Bronchial epithelial cell (primary cell): Measurements from ENCODE around the gene COLEC12. TPM values are rescaled to one million over a fixed set of nuclear protein-coding genes. Genes with fewer than 3 reads are reported as not detected.

ENCODE experiments used
- DNase-seq: peaks from one replicate; pipeline ENCODE4 v3.0.0-alpha.2; 2010; ENCODE audit warnings: low read depth
- FAIRE-seq: peaks from 2 replicates; lab custom pipeline; 2011; peaks lifted over from hg19 to GRCh38; lab: Jason Lieb, UNC
- H3K27me3 ChIP-seq: 2 replicates; pipeline ENCODE4 v1.5.1; 2011; ENCODE audit warnings: low read length; ENCODE audit not compliant: control insufficient read depth, insufficient read depth
- H3K36me3 ChIP-seq: 2 replicates; pipeline ENCODE4 v1.5.1; 2011; ENCODE audit warnings: low read length; ENCODE audit not compliant: control insufficient read depth, insufficient read depth
- H3K4me3 ChIP-seq: 2 replicates; pipeline ENCODE4 v1.5.1; 2011; ENCODE audit warnings: mild to moderate bottlenecking, low read depth, low read length, control low read depth
- total RNA-seq: library from RNA; depleted of rRNA; stranded (reverse); fragments of >200 nt; gene quantifications from 2 replicates; pipeline ENCODE4 v1.2.1, GENCODE V29; 2014
- TF ChIP-seq, protein P1 (sequence below): IDR thresholded peaks from 2 replicates; pipeline ENCODE4 v1.5.1; 2011; ENCODE audit warnings: mild to moderate bottlenecking, moderate library complexity, low read length, control low read depth, inconsistent platforms; ENCODE audit not compliant: insufficient read depth, severe bottlenecking

Gene COLEC12
- total RNA-seq, 1 donor from 2014 or later: 0.53 TPM

DNA sequence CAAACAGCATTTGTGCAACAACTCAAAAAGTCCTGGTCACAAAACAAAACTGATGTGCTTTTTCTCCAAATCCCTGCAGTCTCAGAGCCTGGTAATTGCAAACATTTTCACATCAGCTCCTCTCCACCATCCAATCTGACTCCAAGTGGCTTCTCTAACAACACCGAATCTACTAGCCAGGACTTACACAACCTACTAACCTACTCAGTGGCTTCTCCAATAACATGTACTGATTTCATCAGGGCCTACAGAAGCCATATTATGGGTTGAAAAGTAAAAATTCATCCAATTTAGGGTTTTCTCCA lies 104.3 kb downstream of the COLEC12 start:
- H3K27me3 ChIP-seq: no peaks in the 10 kb centered on the region
- no peak for FAIRE-seq
- TF ChIP-seq, protein P1, sequence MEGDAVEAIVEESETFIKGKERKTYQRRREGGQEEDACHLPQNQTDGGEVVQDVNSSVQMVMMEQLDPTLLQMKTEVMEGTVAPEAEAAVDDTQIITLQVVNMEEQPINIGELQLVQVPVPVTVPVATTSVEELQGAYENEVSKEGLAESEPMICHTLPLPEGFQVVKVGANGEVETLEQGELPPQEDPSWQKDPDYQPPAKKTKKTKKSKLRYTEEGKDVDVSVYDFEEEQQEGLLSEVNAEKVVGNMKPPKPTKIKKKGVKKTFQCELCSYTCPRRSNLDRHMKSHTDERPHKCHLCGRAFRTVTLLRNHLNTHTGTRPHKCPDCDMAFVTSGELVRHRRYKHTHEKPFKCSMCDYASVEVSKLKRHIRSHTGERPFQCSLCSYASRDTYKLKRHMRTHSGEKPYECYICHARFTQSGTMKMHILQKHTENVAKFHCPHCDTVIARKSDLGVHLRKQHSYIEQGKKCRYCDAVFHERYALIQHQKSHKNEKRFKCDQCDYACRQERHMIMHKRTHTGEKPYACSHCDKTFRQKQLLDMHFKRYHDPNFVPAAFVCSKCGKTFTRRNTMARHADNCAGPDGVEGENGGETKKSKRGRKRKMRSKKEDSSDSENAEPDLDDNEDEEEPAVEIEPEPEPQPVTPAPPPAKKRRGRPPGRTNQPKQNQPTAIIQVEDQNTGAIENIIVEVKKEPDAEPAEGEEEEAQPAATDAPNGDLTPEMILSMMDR: no peak
- H3K36me3 ChIP-seq: no peaks in the 10 kb centered on the region
- DNase-seq: no peak
- H3K4me3 ChIP-seq: no peak overlapping the region

GRCh38 chr18:395456-396250 lies 104.8 kb downstream of the COLEC12 start:
- FAIRE-seq (no peak), DNase-seq (no peak)
- Histone ChIP-seq H3K4me3 (no peak overlapping the region), H3K27me3 (no peaks in the 10 kb centered on the region), H3K36me3 (no peaks in the 10 kb centered on the region)
- TF ChIP-seq, protein P1: no peak

GRCh38 chr18:394987-395362 lies 105.5 kb downstream of the COLEC12 start:
- Histone ChIP-seq H3K27me3 (no peaks in the 10 kb centered on the region), H3K36me3 (no peaks in the 10 kb centered on the region), H3K4me3 (no peak overlapping the region)
- FAIRE-seq: no peak
- DNase-seq: no peak
- TF ChIP-seq, protein P1: no peak

GRCh38 chr18:394262-394986 lies 106.1 kb downstream of the COLEC12 start:
- H3K27me3 ChIP-seq: no peaks in the 10 kb centered on the region
- TF ChIP-seq, protein P1: no peak
- DNase-seq (no peak), FAIRE-seq (no peak)
- no peak overlapping the region for H3K4me3 ChIP-seq
- H3K36me3 ChIP-seq: no peaks in the 10 kb centered on the region

DNA sequence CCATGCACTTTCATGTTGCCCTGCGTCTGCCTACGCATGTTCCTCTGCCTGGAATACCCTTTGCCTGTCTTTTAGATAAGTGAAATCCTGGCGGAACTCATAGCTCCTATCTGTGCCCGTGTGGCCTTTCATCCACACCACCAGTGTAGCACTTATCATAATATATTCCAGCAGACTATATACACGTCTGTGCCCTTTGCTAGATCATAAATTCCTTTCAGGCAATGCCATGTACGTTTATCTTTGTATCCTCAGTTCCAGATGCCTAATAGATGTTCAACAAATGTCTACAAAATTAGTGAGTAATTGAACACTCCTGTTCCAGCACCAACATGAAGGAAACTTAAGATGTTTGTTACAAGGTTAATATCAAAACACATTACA lies 106.9 kb downstream of the COLEC12 start:
- FAIRE-seq (no peak), DNase-seq (no peak)
- TF ChIP-seq, protein P1: no peak
- Histone ChIP-seq H3K4me3 (no peak overlapping the region), H3K27me3 (no peaks in the 10 kb centered on the region), H3K36me3 (no peaks in the 10 kb centered on the region)
